NCI-H128 (cell line): ENCODE measurements around the gene CYP4B1.

Experiments
- DNase-seq: peaks from one replicate; lab custom pipeline; 2025; ENCODE audit not compliant: unreplicated experiment; lab: John Stamatoyannopoulos, UW

The CYP4B1 gene

GRCh38 chr1:46793126-46793525 lies 5.7 kb upstream of the CYP4B1 start:
- no peak for DNase-seq

GRCh38 chr1:46797696-46798470 lies 963 bp upstream of the CYP4B1 start:
- DNase-seq, result no peak

- no peak for DNase-seq
These were observed 1.9 kb downstream of the CYP4B1 start for GRCh38 chr1:46800742-46801141.

GRCh38 chr1:46801323-46802055 lies 2.6 kb downstream of the CYP4B1 start:
- no peak for DNase-seq

GRCh38 chr1:46802081-46802480 lies 3.2 kb downstream of the CYP4B1 start:
- DNase-seq, result no peak

- DNase-seq, result no peak
These were observed 4.2 kb downstream of the CYP4B1 start for GRCh38 chr1:46802901-46803574.

- no peak for DNase-seq
These were observed 5.4 kb downstream of the CYP4B1 start for GRCh38 chr1:46804027-46804889.

- DNase-seq, result no peak
These were observed 6.1 kb downstream of the CYP4B1 start for GRCh38 chr1:46804926-46805325.

GRCh38 chr1:46805755-46806154 lies 6.9 kb downstream of the CYP4B1 start:
- no peak for DNase-seq

GRCh38 chr1:46806196-46807020 lies 7.6 kb downstream of the CYP4B1 start:
- no peak for DNase-seq

GRCh38 chr1:46807046-46807972 lies 8.5 kb downstream of the CYP4B1 start:
- DNase-seq, result no peak

- no peak for DNase-seq
These were observed 10.2 kb downstream of the CYP4B1 start for GRCh38 chr1:46809071-46809470.

- no peak for DNase-seq
These were observed 11.1 kb downstream of the CYP4B1 start for GRCh38 chr1:46809904-46810303.

- DNase-seq, result no peak
These were observed 11.8 kb downstream of the CYP4B1 start for GRCh38 chr1:46810596-46810995.

GRCh38 chr1:46811053-46811452 lies 12.2 kb downstream of the CYP4B1 start:
- no peak for DNase-seq

- DNase-seq, result no peak
These were observed 13.5 kb downstream of the CYP4B1 start for GRCh38 chr1:46812065-46812963.

GRCh38 chr1:46812996-46813857 lies 14.4 kb downstream of the CYP4B1 start:
- DNase-seq, result no peak
